BJ (cell line): ENCODE results near the gene ATG7. TPM values are rescaled to one million over a fixed set of nuclear protein-coding genes. Genes with fewer than 3 reads are reported as not detected.

ENCODE experiments used
- CTCF ChIA-PET: fragments of 350-600 bp; formaldehyde crosslinking; extraction: SDS; loops from one replicate; lab custom pipeline; 2021; ENCODE audit warnings: antibody characterized with exemption, inconsistent platforms; lab: Yijun Ruan, JAX
- POLR2A ChIA-PET: fragments of 300-600 bp; sonication (Branson Sonifier 250); formaldehyde crosslinking; extraction: SDS; loops from one replicate; lab custom pipeline; 2021; ENCODE audit warnings: antibody characterized with exemption; lab: Charles Lee
- DNase-seq: peaks from one replicate; pipeline ENCODE4 v3.0.0-alpha.2; 2011; ENCODE audit warnings: low read depth
- H3K27me3 ChIP-seq: 2 replicates; pipeline ENCODE4 v1.6.0; 2011; ENCODE audit warnings: low read length; ENCODE audit not compliant: control insufficient read depth, insufficient read depth
- H3K36me3 ChIP-seq: 2 replicates; pipeline ENCODE4 v1.5.1; 2011; ENCODE audit warnings: low read length; ENCODE audit not compliant: control insufficient read depth, insufficient read depth
- H3K4me3 ChIP-seq: 2 replicates; pipeline ENCODE4 v1.5.1; 2011; ENCODE audit warnings: low read depth, mild to moderate bottlenecking, control low read depth, low read length
- CTCF ChIP-seq: IDR thresholded peaks from 2 replicates; pipeline ENCODE4 v1.5.1; 2011; ENCODE audit warnings: low read depth, mild to moderate bottlenecking, control low read depth, inconsistent platforms, low read length, moderate library complexity; ENCODE audit not compliant: insufficient read depth
- polyA plus RNA-seq: library from polyadenylated mRNA; depleted of rRNA; stranded (reverse); fragments of >200 nt; gene quantifications from 2 replicates; pipeline ENCODE4 v1.2.3, GENCODE V29; 2011

The ATG7 gene
- polyA plus RNA-seq, 1 experiment = 26.2 TPM

- Histone ChIP-seq H3K36me3 (no peaks in the 10 kb centered on the region), H3K27me3 (no peaks in the 10 kb centered on the region), H3K4me3 (no peak overlapping the region)
- DNase-seq = no peak
- ChIA-PET POLR2A (interaction anchor here (0.6 kb wide), 1 partner anchor 43 kb away, joined by 3 read pairs; no protein-coding TSS in a partner anchor), CTCF (no interaction called here)
- no peak for TF ChIP-seq CTCF
These were observed 158.4 kb downstream of the ATG7 start for GRCh38 chr3:11430624-11431023.

- POLR2A ChIA-PET = no interaction called here
- DNase-seq = no peak
- no peaks in the 10 kb centered on the region for H3K27me3 ChIP-seq
- no peaks in the 10 kb centered on the region for H3K36me3 ChIP-seq
- CTCF ChIA-PET = no interaction called here
- no peak overlapping the region for H3K4me3 ChIP-seq
- TF ChIP-seq CTCF = no peak
These were observed 159.1 kb downstream of the ATG7 start for GRCh38 chr3:11431319-11431718.

- H3K27me3 ChIP-seq = no peaks in the 10 kb centered on the region
- POLR2A ChIA-PET = no interaction called here
- no peaks in the 10 kb centered on the region for H3K36me3 ChIP-seq
- TF ChIP-seq CTCF = no peak
- H3K4me3 ChIP-seq = no peak overlapping the region
- CTCF ChIA-PET = interaction anchor here (0.9 kb wide), 1 partner anchor 21 kb away, joined by 3 read pairs; no protein-coding TSS in a partner anchor
- DNase-seq = peak; percentile 87
These were observed 161.9 kb downstream of the ATG7 start for GRCh38 chr3:11434017-11434526.

DNA sequence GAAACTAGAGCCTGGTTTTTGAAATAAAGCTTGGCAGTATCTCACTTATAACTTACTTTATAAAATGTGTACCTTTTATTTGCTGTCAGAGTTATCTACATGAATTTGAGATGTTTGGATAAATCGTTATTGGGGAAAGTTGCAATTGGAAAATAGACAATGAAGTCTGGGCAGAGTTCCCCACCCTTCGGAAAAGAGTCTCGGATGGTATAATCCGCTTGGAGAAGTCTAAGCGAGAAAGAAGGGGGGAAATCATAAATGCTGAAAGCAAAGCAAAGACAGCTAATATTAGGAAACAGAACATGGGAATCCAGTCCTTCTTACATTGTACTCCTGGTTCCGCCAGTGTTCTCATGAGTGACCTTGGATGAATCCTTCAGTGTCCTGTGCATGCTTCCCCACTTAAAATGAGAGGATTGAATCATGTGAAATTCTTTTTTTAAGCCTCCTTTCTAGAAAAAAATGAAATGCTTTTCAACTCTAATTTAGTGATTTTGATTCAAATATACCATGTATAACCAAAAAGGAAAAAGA is 162.4 kb downstream of the ATG7 start:
- H3K4me3 ChIP-seq = no peak overlapping the region
- POLR2A ChIA-PET = no interaction called here
- CTCF ChIA-PET = interaction anchor here (0.9 kb wide), 1 partner anchor 21 kb away, joined by 3 read pairs; no protein-coding TSS in a partner anchor

More for the DNA sequence above, 162.4 kb downstream of the ATG7 start:
- TF ChIP-seq CTCF = no peak
- no peaks in the 10 kb centered on the region for H3K36me3 ChIP-seq
- H3K27me3 ChIP-seq = no peaks in the 10 kb centered on the region
- DNase-seq = no peak
